ENCODE measurements around the gene CCM2L.

DNA sequence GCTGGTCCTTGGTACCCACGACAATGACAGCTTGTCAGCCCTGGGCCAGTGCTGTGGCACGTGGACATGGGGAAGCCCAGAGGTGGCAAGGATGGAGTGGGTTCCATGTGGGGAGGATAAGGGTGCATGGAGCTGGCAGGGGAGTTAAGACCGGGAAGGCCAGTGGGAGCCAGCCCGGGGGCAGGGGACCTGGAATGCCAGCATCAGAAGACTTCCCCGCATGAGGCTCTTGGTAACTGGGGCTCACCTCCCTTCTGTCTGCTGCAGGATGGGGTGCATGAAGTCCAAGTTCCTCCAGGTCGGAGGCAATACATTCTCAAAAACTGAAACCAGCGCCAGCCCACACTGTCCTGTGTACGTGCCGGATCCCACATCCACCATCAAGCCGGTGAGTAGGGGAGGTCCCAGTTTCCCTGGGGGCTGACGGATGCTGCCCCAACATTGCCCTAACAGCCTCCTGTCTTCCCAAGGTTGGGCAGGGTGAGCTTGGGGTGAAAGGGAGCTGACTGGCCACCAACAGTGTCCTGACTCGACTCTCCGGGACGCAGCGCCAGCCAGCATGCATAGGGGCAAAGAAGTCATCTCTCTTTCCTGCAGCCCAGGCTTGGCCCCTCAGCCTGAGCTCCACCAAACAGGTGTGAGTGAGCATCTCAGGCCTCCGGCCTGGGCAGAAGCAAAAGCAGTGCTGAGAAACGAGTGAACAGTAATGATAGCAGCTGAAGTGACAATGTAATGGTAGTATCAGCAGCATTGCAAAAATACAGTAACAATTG lies 61.3 kb downstream of the CCM2L start:
- TF ChIP-seq, protein P1, sequence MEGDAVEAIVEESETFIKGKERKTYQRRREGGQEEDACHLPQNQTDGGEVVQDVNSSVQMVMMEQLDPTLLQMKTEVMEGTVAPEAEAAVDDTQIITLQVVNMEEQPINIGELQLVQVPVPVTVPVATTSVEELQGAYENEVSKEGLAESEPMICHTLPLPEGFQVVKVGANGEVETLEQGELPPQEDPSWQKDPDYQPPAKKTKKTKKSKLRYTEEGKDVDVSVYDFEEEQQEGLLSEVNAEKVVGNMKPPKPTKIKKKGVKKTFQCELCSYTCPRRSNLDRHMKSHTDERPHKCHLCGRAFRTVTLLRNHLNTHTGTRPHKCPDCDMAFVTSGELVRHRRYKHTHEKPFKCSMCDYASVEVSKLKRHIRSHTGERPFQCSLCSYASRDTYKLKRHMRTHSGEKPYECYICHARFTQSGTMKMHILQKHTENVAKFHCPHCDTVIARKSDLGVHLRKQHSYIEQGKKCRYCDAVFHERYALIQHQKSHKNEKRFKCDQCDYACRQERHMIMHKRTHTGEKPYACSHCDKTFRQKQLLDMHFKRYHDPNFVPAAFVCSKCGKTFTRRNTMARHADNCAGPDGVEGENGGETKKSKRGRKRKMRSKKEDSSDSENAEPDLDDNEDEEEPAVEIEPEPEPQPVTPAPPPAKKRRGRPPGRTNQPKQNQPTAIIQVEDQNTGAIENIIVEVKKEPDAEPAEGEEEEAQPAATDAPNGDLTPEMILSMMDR (IDR thresholded peaks at IDR 0.05), result no peak
- TF ChIP-seq ZFX (IDR thresholded peaks at IDR 0.05; ENCODE audit: borderline replicate concordance), result no peak
